LHCN-M2 (cell line): ENCODE measurements around the gene ENTHD1. TPM values are rescaled to one million over a fixed set of nuclear protein-coding genes. Genes with fewer than 3 reads are reported as not detected.

Experiments
- DNase-seq: peaks from one replicate; pipeline ENCODE4 v3.0.0-alpha.2; 2012; ENCODE audit warnings: low read depth
- total RNA-seq: library from RNA; depleted of rRNA; stranded (reverse); fragments of >200 nt; gene quantifications from 2 replicates; pipeline ENCODE4 v1.2.3, GENCODE V29; 2014

ENTHD1 gene
- total RNA-seq, 1 experiment from 2014 or later, result not detected

DNA sequence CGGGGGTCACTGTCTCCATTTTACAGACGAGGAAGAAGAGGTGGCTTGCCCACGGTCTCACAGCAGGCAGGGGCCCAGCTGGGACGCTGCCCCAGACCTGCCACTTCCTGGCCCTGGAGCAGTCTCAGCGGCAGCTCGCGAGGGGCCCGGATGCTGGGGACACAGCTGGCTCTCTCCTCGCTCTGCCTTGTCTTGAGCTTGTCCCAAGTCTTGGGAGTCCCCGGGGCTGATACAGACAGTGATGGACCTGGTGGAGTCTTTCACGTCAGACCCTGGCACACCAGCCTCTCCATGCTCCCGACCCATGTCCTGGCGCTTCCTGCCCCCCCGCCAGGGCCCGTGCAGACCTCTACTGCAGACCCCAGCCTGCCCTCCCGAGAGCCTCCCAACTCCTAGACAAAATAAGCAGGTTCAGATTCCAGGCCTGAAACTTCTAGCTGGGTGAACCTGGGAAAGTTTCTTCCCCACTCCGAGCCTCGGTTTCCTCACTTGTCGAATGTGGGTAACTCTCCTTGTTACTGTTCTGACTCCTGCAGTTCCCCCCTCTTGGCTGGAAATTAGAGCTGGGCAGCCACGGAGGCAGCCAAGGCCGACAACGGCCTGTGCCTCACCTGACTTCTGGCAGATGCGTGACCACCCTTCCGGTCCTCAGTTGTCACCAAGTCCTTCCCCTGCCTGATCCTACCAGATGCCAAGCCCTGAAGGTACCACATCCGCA lies 177.6 kb downstream of the ENTHD1 start:
- no peak for DNase-seq

DNA sequence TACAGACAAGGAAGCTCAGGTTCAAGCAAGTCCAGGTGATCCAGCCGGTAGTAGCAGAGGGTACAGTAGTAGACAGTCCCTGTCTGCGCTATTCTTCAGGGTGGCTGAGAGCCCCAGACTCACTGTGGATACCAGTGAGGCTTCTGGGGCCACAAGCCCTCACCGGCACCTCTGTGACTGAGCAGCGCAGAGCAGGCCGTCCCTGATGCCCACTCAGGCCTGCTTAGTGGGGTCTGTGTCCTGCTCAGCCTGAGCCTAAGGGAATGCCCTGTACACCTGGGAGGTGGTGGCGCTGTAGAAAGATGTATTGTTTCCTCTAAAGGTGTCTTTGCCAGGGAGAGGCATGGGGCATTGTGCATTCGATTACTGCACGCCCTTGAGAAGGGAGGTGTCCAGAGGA lies 179.2 kb downstream of the ENTHD1 start:
- DNase-seq, result no peak

DNA sequence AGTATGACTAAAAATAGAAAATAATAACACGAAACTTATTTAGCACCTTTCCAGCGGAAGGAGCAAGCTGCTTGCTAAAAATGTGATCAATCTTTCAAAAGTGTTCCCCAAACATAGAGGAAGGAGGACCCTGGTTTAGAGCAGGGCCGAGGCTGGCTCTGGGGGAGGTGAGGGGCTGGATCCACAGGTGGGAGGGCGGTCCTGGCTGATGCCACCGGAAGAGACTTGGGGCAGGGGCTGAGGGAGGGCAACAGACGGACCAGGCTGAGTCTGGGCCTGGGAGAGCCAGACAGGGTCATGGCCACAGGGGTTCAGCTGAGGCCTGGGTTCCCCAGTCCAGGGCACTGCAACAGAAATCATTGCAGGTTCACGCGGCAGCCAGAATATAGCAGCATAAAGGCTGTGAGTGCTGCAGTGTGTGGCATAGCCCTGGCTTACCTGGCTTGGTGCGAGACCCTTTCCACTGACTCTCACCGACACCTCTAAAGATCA lies 179.7 kb downstream of the ENTHD1 start:
- no peak for DNase-seq

- no peak for DNase-seq
These were observed 180.6 kb downstream of the ENTHD1 start for GRCh38 chr22:39712751-39713525.

GRCh38 chr22:39712081-39712480 lies 181.5 kb downstream of the ENTHD1 start:
- DNase-seq, result no peak

DNA sequence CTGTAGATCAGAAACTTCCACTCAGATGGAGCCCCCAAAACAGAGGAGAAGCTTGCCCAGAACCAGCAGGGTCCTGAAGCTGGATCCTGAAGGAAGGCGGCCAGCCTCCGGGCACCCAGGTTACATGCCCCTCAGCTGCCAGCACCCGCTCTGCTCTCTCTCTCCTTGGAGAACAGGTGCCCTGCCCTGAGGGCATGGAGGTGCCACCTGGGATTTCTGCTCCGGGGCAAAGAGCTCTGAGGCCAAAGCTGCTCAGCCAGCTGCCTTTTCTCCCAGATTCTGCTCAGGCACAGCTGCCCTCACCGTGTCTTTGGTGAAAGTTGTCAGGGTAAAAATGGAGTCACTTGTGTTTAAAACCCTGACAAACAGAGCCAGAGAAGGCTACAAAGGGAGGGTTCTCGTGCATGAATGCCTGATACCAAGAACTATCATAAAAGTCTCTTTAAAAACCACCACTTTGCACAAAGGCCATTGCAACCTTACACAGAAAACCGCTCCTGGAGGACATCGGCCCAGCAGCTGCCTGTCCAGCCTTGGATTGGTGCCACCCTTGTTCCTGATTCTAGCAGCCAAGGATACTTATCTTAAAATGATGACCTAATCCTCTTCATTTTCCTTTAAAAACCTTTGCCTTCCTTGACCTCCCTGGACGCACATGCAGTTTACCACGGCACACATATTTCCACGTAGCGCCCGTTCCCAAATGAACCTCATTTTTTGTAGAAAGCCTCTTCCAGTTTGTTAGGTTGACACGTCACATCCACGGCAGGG lies 183.0 kb downstream of the ENTHD1 start:
- no peak for DNase-seq

DNA sequence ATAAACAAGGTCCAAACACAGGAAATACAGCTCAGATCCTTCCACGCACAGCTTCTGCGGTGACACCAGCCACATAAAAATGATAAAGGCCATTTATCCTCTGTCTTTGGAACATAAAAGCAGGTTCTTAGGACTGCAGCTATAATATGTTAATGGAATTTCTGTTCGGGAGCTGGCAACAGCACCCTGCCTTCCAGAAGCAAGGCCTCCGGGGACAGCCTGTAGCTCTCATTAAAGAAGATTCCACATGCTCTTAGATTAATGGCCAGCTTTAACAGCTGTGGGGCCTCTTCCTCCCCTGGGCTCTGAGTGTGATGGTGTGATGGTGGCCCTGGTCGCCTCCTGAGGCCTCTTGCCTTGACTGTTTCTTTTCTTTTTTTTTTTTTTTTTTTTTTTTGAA lies 185.7 kb downstream of the ENTHD1 start:
- no peak for DNase-seq

DNA sequence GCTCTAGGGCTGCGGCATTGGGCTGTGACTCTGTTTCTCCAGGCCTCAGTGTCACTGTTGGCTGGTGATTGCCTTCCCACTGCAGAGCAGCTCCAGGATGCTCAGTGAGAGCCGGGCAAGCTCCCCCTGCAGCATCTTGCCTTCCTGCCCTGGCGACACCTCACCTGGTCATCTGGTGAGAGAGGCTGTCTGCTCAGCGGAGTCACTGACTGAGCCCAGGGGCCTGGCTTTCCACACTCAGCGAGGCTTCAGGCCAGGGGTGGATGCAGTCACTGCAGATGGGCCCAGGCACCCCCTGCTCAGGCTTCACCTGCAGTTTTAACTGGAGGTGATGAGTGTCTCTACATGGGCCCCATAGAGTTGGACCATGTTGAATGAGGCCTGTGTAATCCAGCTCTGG lies 186.2 kb downstream of the ENTHD1 start:
- no peak for DNase-seq

GRCh38 chr22:39706376-39707140 lies 187.0 kb downstream of the ENTHD1 start:
- DNase-seq, result no peak

DNA sequence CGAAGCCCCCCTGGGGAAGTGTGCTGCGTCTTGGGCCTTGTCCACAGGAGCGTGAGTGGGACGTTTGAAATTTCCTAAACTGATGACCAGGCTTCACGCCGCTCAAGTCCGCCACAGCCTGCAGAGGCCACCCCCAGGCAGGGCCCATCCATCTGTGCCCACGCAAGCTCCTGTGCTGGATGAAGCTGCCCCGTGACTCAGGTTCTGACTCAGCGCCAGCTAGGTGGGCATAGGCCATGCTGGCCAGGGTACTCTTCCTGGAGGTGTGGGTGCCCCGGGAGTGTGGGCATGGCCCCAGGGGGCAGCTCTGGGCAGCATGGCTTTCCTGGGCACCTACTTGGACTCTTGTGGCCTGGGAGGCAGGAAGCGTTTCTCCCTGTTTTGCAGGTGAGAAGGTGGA lies 188.2 kb downstream of the ENTHD1 start:
- no peak for DNase-seq

- DNase-seq, result peak; percentile 29
These were observed 189.5 kb downstream of the ENTHD1 start for GRCh38 chr22:39703928-39704639.

GRCh38 chr22:39703091-39703490 lies 190.5 kb downstream of the ENTHD1 start:
- no peak for DNase-seq

DNA sequence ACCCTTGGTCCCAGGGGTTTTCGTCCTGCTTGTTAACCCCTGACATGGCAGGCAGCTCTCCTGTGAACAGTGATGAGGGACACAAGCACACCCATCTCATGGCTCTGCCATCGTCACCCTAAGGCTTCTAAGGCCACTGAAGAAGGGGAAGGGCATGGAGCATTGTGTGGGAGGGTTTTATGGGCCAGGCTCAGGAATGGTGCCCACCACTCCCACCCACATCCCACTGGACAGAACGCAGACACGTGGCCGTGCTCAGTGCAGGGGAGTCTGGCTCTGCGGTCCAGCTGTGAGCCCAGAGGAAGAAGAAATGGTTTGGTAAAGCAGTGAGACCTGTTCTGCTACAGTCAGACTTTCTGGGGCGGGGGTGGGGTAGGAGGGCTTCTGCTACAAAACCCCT lies 193.0 kb downstream of the ENTHD1 start:
- no peak for DNase-seq

- no peak for DNase-seq
These were observed 193.8 kb downstream of the ENTHD1 start for GRCh38 chr22:39699631-39700360.

DNA sequence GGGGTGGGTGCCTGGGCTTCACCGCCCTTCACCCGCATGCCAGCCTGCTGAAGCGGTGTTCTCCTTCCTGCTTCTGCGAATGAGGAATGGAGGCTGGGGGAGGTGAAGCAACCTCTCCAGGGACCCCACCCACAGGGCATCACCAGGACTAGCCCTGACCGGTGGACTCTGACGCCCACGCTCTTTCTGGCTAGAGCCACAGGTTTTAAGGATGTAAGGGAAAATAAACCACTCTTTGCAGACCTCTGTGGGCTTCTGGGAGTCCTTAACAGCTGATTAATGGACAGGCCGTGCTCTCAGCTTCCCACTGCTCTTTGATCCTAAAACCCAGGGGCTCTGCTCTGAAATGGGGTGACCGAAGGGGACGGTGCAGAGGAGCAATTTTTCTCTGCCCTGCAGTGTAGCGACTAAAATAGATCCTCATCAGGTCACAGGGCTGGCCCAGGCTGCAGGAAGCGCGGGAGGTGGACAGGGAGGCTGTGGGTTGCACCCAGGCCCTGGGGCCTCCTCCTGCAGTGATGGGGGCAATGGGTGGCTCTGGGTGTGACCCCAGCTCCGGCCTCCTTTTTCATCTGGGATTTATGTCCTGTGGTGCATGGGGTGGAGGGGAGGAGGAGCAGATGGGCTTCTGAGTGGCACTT lies 195.7 kb downstream of the ENTHD1 start:
- no peak for DNase-seq

DNA sequence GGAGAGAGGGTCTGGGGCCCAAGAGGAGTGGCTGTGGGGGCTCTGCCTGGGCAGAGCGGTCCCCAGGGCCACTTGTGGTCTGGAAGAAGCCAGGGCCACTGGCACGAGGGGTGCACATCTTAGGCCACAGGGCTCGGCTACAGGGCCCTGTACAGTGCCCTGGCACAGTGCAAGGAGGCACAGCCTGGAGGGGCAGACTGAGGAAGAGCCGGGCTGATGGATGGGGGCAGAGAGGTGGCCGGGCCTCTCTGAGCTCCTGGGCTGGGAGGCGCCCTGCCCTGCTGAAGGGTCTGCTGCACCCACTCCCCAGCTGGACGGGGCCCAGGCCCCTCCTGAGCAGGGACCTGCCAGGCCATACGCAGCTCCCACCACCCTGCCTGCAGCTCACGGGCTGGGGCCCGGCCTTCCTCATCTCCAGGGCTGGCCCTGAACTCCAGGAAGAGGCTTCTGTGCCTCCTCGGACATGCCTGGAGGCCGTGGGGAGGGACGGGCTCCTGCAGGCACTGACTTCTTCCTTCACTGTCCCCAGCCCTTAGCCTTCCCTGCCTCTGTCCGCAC lies 199.5 kb downstream of the ENTHD1 start:
- DNase-seq, result no peak
